Fibroblast of peridontal ligament (primary cell): Measurements from ENCODE around the gene MRPL43.
"Not testable (repeated sequence)": the region's sequence is repeated elsewhere in the genome, so short reads cannot be mapped to it uniquely, and the experiment has no call there.

Source experiments
- DNase-seq: peaks from one replicate; pipeline ENCODE4 v3.0.0-alpha.2; 2010; ENCODE audit errors: extremely low read depth

MRPL43 gene

DNA sequence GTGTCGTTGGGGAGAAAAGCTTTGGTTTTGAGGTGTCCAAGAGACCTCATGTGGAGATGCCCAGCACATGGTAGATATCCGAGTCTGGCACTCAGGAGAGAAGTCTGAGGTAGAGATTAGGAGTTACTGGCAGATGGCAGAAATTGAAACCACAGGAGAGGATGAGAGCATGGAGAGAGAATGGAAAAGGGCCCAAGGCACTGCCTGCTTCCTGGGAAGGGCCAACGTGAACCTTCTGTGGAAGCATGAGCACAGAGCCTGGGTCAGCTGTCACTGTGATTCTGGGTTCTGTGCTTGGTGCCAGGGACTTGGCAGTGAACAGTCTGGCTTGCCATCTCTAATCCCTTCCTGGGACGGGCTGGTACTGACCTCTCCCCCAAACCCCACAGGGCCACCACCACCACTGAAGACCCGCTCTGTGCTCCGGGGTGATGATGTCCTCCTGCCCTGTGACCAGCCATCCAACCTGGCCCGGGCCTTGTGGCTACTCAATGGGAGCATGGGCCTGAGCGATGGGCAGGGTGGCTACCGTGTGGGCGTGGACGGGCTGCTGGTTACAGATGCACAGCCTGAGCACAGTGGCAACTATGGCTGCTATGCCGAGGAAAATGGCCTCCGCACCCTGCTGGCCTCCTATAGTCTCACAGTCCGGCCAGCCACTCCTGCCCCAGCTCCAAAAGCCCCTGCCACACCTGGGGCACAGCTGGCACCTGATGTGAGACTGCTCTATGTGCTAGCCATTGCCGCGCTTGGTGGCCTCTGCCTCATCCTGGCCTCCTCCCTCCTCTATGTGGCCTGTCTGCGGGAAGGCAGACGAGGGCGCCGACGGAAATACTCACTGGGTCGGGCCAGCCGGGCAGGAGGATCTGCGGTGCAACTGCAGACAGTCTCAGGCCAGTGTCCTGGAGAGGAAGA is 4.1 kb downstream of the MRPL43 start:
- DNase-seq = no peak

DNA sequence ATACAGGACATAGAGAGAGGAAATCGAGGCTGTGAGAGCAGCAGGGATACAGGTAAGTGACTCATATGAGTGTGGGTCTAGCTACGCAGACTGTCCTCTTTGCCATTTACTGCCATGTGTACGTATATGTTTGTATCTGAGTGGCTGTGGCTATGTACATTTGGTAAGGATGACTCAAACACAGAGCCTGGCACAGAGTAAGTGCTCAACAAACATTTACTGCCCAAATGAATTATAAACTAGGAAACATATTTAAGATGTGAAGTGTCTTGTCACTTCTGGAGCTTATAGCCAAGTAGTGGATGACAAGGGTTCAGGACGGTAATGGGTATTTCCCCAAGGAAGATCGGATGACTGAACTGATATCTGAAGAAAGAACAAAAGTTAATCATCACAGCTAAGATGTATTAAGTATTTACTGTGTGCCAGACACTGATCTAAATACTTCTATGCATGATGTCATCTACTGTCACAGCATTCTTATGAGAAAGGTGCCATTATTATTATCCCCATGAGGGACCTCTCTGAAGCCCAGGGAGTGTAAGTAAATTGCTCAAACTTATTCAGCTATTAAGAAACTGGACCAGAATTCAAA is 6.0 kb downstream of the MRPL43 start:
- DNase-seq = no peak

DNA sequence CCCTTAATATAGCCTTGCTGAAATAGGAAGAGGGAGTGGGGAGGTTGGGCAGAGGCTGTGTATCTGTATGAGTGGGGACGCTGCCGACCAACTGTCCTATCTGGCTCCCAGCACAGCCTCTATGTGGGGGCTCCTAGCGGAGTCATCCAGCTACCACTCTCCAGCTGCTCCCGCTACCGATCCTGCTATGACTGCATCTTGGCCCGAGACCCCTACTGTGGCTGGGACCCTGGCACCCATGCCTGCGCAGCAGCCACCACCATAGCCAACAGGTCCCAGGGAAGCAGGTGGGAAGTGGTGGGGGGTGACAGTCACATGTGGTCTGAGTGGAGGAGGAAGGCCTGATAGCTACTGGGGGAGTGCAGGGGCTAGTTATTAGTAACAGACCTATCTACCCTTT is 6.6 kb downstream of the MRPL43 start:
- DNase-seq = no peak

DNA sequence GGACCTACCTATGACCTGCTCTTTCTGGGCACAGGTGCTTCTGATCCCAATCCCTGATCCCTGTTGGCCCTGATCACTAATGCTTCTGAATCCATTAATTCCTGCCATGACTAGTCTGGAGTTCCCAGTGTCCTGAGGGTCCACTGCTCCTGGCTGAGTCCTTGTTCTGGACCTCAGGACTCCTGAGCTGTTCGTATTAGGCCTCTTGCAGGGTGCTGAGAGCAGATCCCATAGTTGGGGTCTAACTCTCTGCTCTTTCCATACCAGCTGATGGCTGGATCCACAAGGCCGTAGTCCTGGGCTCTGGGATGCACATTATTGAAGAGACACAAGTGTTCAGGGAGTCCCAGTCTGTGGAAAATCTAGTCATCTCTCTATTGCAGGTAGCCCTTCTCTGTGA is 7.0 kb downstream of the MRPL43 start:
- DNase-seq = no peak

DNA sequence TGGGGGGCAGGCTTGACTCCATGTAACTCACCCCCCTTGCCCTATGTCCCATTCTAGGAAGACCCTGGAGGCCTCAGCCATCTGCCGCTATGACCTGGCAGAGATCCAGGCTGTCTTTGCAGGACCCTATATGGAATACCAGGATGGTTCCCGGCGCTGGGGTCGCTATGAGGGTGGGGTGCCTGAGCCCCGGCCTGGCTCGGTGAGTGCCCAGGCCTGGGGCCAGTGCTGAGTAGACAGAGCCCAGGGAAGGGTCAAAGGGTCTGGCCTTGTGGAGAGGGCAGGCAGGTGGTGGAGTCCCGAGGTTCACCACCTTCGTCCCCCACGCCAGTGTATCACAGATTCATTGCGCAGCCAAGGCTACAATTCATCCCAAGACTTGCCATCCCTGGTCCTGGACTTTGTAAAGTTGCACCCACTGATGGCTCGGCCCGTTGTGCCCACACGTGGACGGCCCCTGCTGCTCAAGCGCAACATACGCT is 7.5 kb downstream of the MRPL43 start:
- DNase-seq = no peak

DNA sequence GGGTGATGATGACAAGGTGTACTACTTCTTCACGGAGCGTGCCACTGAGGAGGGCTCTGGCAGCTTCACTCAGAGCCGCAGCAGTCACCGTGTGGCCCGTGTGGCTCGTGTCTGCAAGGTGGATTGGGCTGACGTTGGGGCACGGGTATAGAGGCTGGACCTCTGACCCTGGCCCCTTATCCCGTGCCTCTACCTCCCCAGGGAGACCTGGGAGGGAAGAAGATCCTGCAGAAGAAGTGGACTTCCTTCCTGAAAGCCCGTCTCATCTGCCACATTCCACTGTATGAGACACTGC is 8.4 kb downstream of the MRPL43 start:
- DNase-seq = no peak

DNA sequence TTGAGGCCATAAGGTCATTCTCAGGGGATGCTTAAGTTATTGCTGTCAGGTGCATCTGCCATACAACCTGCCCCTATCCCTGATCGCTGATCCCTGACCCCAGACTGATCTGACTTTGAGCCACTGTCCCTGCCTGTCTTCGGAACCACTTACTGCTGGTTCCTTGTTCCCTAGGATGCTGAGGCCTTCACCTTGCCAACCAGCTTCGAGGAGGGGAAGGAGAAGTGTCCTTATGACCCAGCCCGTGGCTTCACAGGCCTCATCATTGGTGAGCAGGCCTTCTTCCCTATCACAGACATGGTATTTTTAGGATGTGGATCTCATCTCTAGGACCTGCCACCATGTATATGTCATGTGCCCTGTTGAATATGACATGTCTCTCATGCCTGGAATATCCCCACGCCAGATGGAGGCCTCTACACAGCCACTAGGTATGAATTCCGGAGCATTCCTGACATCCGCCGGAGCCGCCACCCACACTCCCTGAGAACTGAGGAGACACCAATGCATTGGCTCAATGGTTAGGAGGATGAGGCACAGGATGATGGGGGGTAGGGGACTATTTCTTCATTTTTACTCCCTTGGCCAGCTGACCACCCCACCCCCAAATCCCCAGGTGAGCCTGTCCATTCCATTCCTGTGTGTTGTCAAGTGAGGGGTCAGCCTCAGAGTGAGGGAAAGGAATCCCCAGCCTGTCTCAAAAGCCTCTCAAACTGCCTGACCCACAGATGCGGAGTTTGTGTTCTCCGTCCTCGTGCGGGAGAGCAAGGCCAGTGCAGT is 9.0 kb downstream of the MRPL43 start:
- no peak for DNase-seq

DNA sequence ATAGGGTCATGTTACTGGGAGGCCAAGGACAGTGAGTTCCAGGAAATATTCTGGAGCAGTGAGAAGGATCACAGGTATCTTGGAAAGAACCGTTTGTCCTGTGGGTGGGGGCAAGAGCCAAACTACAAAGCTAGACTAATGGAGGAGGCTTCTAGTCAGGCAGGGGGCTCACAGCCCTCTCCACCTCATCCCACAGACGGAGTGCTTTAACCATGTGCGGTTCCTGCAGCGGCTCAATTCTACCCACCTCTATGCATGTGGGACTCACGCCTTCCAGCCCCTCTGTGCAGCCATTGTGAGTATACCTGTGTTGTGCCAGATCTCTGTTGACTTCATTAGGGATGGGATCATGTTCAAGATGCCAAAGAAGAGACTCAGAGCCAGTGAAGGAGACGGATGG is 9.9 kb downstream of the MRPL43 start:
- no peak for DNase-seq

DNA sequence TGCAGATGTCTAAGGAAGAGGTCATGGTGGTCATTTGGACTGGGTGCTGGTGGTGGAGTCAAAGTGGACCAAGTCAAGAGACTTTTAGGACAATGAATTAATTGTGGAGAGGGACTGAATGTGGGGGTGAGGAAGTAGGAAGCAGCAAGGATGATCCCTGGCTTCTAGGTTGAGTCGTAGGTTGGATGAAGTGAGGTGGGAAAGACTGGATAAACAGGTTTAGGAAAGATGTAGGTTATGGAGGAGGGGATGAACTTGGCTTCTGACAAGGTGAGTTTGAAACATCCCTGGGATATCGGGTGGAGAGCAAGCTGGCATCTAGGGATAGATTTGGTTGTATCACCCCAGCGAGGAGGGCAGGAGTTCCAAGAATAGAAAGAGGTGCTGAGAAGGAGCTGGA is 10.4 kb downstream of the MRPL43 start:
- DNase-seq = no peak

DNA sequence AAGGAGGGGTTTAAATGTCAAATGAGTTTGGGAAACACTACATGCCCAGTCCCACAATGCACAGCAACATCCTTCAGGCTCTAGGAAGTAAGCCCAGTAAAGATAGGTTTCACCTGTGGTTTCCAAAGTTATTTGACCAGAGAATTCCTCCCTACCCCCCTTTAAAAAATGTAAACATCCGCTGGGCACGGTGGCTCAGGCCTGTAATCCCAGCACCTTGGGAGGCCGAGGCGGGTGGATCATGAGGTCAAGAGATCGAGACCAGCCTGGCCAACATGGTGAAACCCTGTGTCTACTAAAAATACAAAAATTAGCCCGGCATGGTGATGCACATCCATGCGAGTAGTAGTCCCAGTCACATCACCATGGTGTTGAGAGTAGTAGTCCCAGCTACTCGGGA is 11.9 kb downstream of the MRPL43 start:
- not testable (repeated sequence) for DNase-seq

DNA sequence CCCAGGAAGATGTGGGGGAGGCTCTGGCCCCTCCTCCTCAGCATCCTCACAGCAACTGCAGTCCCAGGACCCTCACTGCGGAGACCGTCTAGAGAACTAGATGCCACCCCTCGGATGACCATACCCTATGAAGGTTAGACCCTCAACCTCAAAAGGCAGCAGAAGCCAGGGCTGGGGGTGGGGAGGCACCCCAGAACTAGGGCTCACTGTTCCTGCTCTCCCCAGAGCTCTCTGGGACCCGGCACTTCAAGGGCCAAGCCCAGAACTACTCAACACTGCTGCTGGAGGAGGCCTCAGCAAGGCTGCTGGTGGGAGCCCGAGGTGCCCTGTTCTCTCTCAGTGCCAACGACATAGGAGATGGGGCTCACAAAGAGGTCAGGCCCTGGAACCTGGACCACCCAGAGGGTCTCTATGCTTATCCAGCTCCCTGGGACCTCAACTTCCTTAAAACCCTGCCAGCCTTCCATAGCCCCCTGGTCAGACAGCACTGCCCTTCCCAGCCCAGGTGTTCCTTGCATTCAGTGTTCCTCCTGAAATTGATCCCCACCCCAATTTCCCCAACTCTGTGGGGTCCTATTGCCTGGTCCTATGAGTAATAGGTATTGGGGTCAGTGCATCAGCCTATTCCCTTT is 14.3 kb downstream of the MRPL43 start:
- DNase-seq = no peak

DNA sequence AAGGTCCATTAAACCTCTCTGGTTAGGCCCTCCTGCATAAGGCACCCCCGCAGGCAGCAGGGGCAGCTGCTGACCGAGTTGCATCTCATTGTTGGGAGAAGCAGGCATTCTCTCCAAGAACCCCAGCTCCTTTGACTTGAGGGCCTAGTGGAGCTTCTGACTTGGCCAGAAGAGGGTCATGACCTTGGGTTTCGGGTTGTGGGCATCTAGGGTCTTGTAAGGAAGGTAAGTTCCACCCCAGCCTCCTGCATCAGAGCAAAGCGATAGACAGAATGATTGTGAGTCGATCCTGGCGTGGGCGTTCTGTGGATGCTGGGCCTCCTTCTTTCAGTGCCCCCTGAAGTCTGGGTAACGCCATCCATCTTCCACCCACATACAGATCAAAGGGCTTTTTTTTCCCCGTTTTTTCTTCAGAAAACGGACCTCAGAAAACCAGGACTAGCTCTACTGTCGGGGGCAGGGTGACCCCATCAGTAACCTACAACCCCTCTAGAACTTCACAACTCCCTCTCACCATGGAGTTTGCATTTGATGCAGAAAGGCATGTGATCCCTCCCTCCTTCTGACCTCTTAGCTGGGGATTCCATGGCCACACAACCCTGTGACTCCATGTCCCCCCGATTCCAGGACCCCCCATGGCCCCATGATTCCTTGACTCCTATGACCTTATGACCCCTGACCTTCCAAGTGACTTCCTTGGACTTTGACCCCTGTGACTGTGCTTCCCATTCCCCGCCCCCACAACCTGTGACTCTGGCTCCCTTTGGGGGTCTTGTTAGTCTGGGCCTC is 15.0 kb downstream of the MRPL43 start:
- no peak for DNase-seq

DNA sequence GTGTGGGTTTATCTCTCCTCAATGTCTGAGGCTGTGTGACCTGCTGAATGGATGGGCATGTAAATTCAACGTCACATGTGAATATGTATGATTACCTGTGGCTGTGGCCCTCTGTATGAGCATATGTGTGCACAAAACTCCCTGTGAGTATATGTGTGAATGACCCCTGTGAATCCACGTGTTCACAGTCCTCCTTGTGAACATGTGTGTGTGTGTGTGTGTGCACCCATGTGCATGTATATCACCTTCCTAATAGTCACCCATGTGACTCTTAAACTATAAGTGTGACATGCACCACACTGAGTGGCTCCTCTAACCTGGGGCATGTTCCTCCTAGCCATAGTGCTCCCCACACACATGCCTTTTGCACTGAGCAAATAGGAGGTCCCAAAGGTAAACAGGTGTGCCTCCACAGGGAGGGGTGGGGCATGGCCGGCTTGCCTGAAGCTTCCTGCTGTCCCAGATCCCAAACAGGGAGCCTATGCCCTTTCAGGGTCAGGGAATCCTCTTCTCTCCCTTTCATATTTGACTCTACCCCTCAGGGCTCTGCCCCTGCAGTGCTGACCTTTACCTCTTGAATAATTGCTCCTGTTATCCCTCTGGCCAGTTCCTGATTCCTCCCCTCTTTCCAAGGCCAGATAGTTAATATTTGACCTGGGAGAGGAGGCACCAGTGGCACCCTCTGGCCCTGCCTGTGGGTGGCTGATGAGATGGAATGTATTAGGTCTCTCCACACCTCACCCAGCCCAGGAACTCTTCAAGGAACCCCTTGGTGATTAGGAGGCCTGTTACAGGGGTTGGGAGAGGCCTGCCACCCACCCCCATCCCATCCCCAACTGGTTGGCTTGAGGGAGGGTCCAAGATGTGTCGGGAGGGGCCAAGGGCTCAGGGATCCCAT is 16.1 kb downstream of the MRPL43 start:
- no peak for DNase-seq

DNA sequence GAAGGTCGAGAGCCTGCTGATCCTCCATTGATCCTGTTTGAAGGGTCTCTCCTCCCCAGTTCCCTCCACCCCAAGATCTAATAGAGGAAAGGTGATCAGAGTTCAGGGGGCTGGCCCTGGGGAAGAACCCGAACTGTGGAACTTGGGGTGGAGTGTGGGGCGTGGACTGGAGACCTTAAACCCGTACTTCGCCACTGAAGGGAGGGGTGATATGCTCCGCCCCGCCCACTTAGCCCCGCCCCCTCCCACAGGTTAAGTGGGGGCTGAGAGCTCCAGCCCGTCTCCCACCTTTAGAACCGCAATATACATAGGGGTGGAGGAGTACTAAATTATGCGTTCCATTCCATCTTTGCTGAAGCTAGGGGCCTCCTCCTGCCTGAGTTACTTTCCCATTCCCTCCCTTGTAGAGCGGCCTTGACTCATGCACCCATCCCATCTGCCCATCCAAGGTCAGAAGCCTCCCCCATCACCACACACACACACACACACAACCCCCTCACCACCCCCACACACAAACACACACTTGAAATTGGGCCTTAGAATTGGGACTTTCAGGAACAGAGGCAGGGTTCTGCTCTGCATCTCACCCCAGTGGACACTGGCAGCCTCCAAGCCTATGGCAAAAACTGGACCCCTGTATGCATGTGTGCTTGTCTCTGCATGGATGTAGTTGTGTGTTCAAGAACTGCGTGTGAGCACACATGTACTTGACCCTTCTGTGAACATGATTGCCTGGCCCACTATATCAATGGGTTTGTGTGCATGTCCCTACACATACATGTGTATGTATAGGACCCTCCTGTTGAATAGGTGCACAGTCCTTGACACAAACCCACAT is 17.0 kb downstream of the MRPL43 start:
- DNase-seq = no peak

DNA sequence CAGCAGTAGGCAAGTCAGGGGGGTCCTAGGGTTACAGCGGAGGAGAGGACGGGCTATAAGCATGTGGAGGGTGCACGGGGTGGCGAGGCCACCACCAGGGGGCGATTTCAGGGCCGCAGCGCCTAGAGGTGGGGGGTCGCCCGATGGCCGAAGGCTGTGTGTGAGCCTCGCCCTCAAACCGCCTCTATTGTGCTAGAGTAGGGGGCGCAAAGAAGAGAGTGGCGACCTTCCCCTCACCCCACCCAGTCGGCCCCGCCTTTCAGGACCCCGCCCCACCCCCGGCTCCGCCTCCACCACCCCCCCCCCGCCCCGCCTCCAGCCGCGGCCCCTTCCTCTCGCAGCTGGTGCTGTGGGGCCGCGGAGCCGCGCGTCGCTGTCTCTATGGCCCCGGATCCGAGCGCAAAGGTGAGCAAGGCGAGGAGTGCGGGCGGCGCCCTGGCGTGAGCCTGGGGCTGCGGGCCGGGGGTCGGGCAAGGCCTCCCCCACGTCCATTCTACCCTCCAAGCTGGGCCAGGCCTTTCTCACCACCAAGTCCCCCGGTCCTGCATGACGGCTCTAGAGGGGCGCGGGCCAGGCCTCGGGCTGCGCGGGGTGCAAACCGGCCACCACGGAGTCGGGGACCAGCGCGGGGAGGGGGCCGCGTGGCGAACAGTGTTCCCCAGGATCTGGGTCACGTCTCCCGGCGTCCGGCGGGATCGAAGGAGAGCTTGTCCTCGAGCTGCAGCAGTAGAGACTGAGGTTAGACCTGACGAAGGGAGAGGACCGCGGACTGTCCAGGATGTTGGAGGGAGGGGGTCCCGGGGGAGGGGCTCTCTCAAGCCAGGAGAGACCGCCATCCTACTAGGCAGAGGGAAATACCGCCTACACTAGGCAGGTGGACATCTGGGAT is 17.9 kb downstream of the MRPL43 start, which contains the start of gene SEMA4G:
Gene SEMA4G, plus strand, starts transcription at position 318 of the 889 bp plus-strand sequence. CDS start 3,409 bp downstream, outside the sequence.
- DNase-seq = peak; percentile 12

DNA sequence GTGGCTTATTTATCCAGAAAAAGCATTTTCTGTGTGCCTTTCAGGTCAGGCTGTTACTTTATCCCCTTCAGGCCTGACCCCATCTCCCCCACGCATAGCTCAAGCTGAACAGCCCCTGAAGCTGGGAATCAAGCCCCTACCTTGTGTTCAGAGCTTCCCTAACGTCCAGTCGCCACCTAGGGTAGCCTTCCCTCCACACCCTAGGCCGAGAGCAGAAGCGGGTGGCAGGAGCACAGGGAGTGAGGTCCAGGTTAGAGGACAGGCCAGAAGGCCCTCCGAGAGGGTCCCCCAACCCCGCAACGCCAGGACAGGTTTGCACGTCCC is 18.5 kb downstream of the MRPL43 start:
- no peak for DNase-seq

DNA sequence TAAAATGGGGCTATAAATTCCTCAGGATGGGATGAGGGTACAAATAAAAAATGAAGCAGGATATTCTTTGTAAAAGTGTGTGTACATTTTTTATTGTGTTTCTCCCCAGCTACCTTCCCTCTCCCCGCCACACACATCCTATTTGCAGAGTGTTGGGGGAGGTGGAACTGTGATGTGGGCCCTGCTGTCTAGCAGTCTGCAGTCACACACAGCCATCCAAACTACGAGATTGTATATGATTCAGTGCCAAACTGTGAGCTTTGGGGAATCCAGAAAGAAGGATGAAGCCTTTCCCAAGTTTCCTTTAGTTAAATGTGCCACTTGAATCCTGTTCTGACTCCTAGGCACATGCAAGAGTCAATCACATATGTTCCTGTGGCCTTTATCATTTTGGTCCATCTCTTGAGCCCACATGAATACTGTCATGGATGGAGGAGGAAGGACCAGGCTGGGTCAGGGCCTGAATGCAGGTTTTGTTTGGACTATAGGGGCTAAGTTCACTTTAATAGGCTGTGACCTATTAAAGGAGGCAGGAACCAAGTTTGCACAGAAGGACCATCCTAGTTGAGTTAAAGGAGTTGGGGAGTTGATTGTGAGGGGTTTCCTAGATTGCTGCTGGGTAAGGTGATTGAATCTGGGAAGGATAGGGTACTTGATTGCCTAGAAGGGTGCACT is 19.1 kb downstream of the MRPL43 start:
- no peak for DNase-seq

DNA sequence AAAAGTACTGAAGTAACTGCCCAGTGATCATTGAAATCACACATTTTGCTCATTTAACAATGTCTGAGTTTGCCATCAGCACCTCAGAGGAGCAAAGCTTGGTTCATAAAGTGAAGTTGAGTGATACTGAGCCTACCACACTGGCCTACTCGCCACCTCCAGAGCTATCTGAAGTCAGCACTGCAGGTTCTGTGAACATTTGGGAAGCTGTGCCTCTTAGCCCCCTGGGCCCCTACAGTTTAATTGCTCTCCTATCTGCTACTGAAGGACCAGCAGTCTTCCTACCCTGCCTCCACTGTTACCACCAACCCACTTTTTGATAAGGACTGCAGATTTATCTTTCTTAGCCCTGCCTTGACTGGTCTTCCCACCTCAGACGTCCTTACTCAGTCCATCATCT is 20.0 kb downstream of the MRPL43 start:
- no peak for DNase-seq
